Stomach (tissue), 9 donors: ENCODE data around the gene HAAO. TPM values are rescaled to one million over a fixed set of nuclear protein-coding genes. Genes with fewer than 3 reads are reported as not detected.

ENCODE experiments used
- DNase-seq, 2 donors: peaks; one replicate each; pipeline versions ENCODE4 v3.0.0 to v3.0.0-alpha.2; 2013 to 2019
- H3K27ac ChIP-seq, 5 donors: fragments of 200-600 bp in 4 of 5; sonication (generic) in 4 of 5; one replicate each; pipeline ENCODE4 v1.5.1; 2013 to 2019; ENCODE audit warnings: mild to moderate bottlenecking in 1 of 5, moderate library complexity in 1 of 5
- H3K27me3 ChIP-seq, 3 donors: fragments of 200-600 bp; sonication (generic); one replicate each; pipeline ENCODE4 v1.5.1; 2017 to 2019; ENCODE audit warnings: mixed run types in 1 of 3
- H3K36me3 ChIP-seq, 4 donors: fragments of 200-600 bp; sonication (generic); 1 replicate in 3 of 4; 2 replicates in 1 of 4; pipeline ENCODE4 v1.5.1; 2016 to 2019
- H3K4me1 ChIP-seq, 4 donors: fragments of 200-600 bp; sonication (generic); one replicate each; pipeline ENCODE4 v1.5.1; 2016 to 2019
- H3K4me3 ChIP-seq, 4 donors: fragments of 200-600 bp; sonication (generic) in 3 of 4; one replicate each; pipeline ENCODE4 v1.5.1; 2016 to 2019; ENCODE audit warnings: mild to moderate bottlenecking in 1 of 4
- H3K9me3 ChIP-seq, 4 donors: fragments of 200-600 bp; sonication (generic); one replicate each; pipeline ENCODE4 v1.5.1; 2016 to 2019
- EP300 ChIP-seq: sonication (generic); formaldehyde crosslinking; IDR thresholded peaks from one replicate; pipeline ENCODE4 v1.6.1; 2017; ENCODE audit warnings: antibody characterized with exemption
- POLR2A ChIP-seq, 4 donors: fragments of 450-650 bp; IDR thresholded peaks; one replicate each; pipeline ENCODE4 v1.6.1; 2016; ENCODE audit warnings: antibody characterized with exemption in 4 of 4, control low read depth in 2 of 4, mild to moderate bottlenecking in 1 of 4, moderate library complexity in 1 of 4
- POLR2AphosphoS5 ChIP-seq, 3 donors: sonication (generic); formaldehyde crosslinking; IDR thresholded peaks; one replicate each; pipeline ENCODE4 v1.6.1; 2016; ENCODE audit warnings: antibody characterized with exemption in 3 of 3
- WGBS, 5 donors: extraction: QIAGEN DNeasy Blood & Tissue Kit in 3 of 5; methylation state at CpG; one replicate each; pipeline versions ENCODE4 v1.1.5 to v1.1.7; 2013 to 2018; 5-methylcytosine and 5-hydroxymethylcytosine counted together
- intact Hi-C: fragments of 100-400 bp; cut with DNase I; formaldehyde crosslinking; loops from one replicate; pipeline ENCODE4 v1.15.1; 2023; ENCODE audit warnings: low total_unique reads
- polyA plus RNA-seq, 3 donors: library from polyadenylated mRNA; stranded (reverse); fragments of 200-250 nt; gene quantifications; one replicate each; pipeline ENCODE4 v1.2.3, GENCODE V29; 2013
- total RNA-seq, 5 donors: library from RNA; depleted of rRNA; stranded (reverse); fragments of >200 nt; gene quantifications; one replicate each; pipeline versions ENCODE4 v1.1.0 to v1.2.3, GENCODE V29; 2014 to 2016
- TF ChIP-seq, protein P1 (sequence below), 7 experiments: fragments of 450-650 bp in 4 of 7; fragments of 200-600 bp in 3 of 7; sonication (generic) in 3 of 7; IDR thresholded peaks; one replicate each; pipeline ENCODE4 v1.5.1; 2016 to 2019; ENCODE audit warnings: antibody characterized with exemption in 7 of 7, control low read depth in 2 of 7, mild to moderate bottlenecking in 1 of 7
- donor health status: healthy with polysubstance abuse.
- donor health status: Bipolar disorder and iron deficiency.
- donor health status: healthy.

Gene HAAO
- total and polyA plus RNA-seq, 8 donors, result 0.89 to 23.5 (median 12.7) TPM; not detected in 2

DNA sequence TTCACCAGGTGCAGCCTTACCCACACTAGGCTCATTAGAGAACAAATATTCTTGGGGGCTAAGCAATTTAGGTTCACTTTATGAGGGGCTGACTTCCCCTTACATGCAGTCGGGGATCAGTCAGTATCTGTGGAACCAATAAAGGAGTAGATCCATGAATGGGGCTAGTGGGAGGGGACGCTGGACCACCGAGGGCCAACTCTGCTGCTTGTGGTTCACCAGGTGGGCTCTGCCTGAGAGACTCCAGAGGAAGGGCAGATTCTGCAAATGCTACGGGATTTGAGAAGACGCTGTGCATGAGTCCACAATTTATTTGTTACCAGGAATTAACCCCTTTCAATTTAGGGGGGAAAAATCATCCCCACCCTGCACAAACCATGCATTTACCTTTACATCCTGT is 15.9 kb upstream of the HAAO start:
- H3K4me3 ChIP-seq, result no peak overlapping the region
- WGBS, 5 donors, result 84 to 93% (median 89%) methylated on average over 5 of the region's 5 CpGs
- peaks cover 10 to 19% (median 17%) of the 10 kb centered on the region in 4 donors for H3K4me1 ChIP-seq
- TF ChIP-seq EP300, result no peak
- no peak for TF ChIP-seq POLR2AphosphoS5 (IDR thresholded peaks at IDR 0.05)
- TF ChIP-seq, protein P1, sequence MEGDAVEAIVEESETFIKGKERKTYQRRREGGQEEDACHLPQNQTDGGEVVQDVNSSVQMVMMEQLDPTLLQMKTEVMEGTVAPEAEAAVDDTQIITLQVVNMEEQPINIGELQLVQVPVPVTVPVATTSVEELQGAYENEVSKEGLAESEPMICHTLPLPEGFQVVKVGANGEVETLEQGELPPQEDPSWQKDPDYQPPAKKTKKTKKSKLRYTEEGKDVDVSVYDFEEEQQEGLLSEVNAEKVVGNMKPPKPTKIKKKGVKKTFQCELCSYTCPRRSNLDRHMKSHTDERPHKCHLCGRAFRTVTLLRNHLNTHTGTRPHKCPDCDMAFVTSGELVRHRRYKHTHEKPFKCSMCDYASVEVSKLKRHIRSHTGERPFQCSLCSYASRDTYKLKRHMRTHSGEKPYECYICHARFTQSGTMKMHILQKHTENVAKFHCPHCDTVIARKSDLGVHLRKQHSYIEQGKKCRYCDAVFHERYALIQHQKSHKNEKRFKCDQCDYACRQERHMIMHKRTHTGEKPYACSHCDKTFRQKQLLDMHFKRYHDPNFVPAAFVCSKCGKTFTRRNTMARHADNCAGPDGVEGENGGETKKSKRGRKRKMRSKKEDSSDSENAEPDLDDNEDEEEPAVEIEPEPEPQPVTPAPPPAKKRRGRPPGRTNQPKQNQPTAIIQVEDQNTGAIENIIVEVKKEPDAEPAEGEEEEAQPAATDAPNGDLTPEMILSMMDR (IDR thresholded peaks at IDR 0.05), result no peak
- H3K27ac ChIP-seq, result no peak overlapping the region
- intact Hi-C loops, result no loop called here
- H3K27me3 ChIP-seq, result no peaks in the 10 kb centered on the region
- no peaks in the 10 kb centered on the region for H3K36me3 ChIP-seq
- H3K9me3 ChIP-seq, result no peaks in the 10 kb centered on the region
- no peak for DNase-seq

DNA sequence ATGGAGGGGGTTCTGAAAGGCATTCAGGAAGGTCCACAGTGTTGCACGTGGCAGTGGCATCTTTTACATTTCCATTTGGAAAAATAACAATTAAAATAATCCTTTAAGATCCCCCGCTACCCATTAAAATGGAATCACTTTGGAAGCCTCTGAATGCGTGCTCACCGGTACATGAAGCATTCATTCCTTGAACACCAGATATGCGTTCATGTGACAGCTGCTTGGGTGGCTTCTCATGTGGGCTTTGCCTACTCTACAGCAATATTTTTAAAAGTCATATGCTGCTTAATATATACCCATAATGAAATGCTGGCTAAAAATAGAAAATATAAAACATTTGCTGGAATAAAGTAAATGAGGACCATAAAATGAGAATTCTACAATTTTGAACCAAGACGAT is 14.4 kb upstream of the HAAO start:
- no peak overlapping the region for H3K27ac ChIP-seq
- peaks cover 10 to 19% (median 17%) of the 10 kb centered on the region in 4 donors for H3K4me1 ChIP-seq
- WGBS, 5 donors, result 90 to 96% (median 92%) methylated on average over 6 of the region's 6 CpGs
- no peaks in the 10 kb centered on the region for H3K9me3 ChIP-seq
- H3K4me3 ChIP-seq, result no peak overlapping the region
- intact Hi-C loops, result no loop called here
- no peaks in the 10 kb centered on the region for H3K27me3 ChIP-seq
- TF ChIP-seq EP300 (no peak), POLR2A (IDR thresholded peaks at IDR 0.05) (no peak), POLR2AphosphoS5 (IDR thresholded peaks at IDR 0.05) (no peak)
- TF ChIP-seq, protein P1 (IDR thresholded peaks at IDR 0.05), result no peak
- DNase-seq, result no peak
- no peaks in the 10 kb centered on the region for H3K36me3 ChIP-seq

DNA sequence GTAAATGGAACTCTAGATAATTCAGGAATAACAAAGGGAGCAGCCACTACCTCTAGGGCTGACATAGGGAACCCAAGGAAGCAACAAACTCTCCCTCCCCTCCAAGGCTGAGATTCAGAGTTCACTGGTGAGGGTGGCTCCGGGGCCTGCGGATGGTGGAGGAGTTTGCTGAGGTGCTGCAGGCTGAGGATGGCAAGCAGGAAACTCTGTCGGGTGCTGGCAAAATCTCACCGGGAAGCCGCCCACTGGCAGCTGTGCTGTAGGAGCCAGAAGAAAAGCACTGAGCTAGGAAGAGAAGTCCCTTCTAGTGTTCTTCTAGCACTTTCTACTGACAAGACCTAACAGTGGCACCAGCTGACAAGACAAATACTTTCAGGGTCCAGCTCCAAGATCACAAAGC is 12.5 kb upstream of the HAAO start:
- Histone ChIP-seq H3K27me3 (no peaks in the 10 kb centered on the region), H3K9me3 (no peaks in the 10 kb centered on the region), H3K4me1 (peaks cover 5 to 23% (median 11%) of the 10 kb centered on the region in 4 donors), H3K36me3 (no peaks in the 10 kb centered on the region), H3K4me3 (no peak overlapping the region), H3K27ac (no peak overlapping the region)
- TF ChIP-seq POLR2AphosphoS5 (IDR thresholded peaks at IDR 0.05), result no peak
- no peak for TF ChIP-seq EP300
- TF ChIP-seq POLR2A (IDR thresholded peaks at IDR 0.05), result no peak
- TF ChIP-seq, protein P1 (IDR thresholded peaks at IDR 0.05), result no peak
- WGBS, 5 donors, result 74 to 81% (median 76%) methylated on average over 5 of the region's 5 CpGs
- no peak for DNase-seq
- intact Hi-C loops, result no loop called here

DNA sequence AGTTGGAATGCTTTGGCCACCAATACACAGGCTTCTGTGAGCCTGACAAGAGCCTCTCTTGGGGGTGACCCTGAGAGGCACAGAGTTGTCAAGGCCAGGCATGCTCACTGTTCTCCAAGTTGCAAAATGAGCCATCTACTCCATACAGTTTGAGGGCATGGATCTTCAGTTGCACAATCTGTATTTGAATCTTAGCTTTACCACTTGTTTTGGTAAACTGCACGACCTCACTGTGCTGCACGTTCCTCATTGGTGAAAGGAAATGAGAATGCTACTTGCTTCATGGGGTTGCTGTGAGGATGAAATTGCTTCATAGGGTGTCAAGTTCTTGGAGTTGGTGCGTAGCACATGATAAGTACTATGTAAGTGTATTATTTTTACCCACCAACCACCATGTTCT is 12.0 kb upstream of the HAAO start:
- Histone ChIP-seq H3K27ac (no peak overlapping the region), H3K27me3 (no peaks in the 10 kb centered on the region), H3K9me3 (no peaks in the 10 kb centered on the region), H3K4me3 (no peak overlapping the region), H3K36me3 (no peaks in the 10 kb centered on the region), H3K4me1 (peaks cover 4 to 20% (median 9%) of the 10 kb centered on the region in 4 donors)
- intact Hi-C loops, result no loop called here
- TF ChIP-seq EP300 (no peak), POLR2AphosphoS5 (IDR thresholded peaks at IDR 0.05) (no peak), POLR2A (IDR thresholded peaks at IDR 0.05) (no peak)
- TF ChIP-seq, protein P1 (IDR thresholded peaks at IDR 0.05), result no peak
- DNase-seq, result no peak
- 52 to 80% (median 64%) methylated on average over 3 of the region's 3 CpGs for WGBS, 5 donors
